GM12874 (cell line): Measurements from ENCODE around the gene SECTM1.

ENCODE experiments used
- TF ChIP-seq, protein P1 (sequence below): IDR thresholded peaks from 2 replicates; pipeline ENCODE4 v1.5.1; 2011; ENCODE audit warnings: low read depth, mild to moderate bottlenecking, control low read depth, low read length, moderate library complexity; ENCODE audit not compliant: insufficient read depth

The SECTM1 gene

GRCh38 chr17:82328141-82328993 lies 5.2 kb downstream of the SECTM1 start:
- TF ChIP-seq, protein P1, sequence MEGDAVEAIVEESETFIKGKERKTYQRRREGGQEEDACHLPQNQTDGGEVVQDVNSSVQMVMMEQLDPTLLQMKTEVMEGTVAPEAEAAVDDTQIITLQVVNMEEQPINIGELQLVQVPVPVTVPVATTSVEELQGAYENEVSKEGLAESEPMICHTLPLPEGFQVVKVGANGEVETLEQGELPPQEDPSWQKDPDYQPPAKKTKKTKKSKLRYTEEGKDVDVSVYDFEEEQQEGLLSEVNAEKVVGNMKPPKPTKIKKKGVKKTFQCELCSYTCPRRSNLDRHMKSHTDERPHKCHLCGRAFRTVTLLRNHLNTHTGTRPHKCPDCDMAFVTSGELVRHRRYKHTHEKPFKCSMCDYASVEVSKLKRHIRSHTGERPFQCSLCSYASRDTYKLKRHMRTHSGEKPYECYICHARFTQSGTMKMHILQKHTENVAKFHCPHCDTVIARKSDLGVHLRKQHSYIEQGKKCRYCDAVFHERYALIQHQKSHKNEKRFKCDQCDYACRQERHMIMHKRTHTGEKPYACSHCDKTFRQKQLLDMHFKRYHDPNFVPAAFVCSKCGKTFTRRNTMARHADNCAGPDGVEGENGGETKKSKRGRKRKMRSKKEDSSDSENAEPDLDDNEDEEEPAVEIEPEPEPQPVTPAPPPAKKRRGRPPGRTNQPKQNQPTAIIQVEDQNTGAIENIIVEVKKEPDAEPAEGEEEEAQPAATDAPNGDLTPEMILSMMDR: no peak

DNA sequence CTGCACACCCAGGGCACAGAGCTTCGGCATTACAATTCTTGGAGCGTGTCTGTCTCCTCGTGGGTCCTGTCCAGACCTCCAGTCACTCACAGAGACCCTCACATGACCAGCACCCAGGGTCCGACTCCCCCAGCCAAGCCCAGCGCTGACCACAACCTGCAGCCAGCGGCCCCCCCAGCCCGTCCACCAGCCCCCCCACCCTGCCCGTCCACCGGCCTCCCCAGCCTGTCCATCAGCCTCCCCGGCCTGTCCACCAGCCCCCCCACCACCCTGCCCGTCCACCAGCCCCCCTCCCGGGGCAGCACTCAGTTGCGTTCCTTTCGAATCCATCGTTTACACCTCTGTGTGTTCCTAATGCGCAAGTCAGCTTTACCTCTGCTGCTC lies 5.8 kb downstream of the SECTM1 start:
- TF ChIP-seq, protein P1: no peak

DNA sequence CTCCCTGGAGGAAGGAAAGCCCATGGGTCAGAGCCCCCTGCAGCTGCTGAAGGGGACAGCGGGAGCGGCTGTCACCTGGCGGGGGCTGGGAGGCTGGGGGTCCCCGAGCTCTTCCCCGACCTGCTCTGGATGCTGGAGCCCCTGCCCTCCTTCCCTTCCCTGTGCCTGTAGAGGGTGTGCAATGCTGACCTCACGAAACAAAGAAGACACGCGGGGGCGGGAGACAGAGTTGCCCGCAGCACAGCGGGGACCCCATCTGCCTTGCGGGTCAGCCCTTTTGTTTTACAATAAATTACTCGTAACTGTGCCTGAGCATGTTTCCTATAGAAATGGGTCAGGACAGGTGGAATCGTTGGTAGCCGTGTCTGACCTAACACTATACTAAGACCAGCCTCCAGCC lies 6.3 kb downstream of the SECTM1 start:
- TF ChIP-seq, protein P1: no peak

DNA sequence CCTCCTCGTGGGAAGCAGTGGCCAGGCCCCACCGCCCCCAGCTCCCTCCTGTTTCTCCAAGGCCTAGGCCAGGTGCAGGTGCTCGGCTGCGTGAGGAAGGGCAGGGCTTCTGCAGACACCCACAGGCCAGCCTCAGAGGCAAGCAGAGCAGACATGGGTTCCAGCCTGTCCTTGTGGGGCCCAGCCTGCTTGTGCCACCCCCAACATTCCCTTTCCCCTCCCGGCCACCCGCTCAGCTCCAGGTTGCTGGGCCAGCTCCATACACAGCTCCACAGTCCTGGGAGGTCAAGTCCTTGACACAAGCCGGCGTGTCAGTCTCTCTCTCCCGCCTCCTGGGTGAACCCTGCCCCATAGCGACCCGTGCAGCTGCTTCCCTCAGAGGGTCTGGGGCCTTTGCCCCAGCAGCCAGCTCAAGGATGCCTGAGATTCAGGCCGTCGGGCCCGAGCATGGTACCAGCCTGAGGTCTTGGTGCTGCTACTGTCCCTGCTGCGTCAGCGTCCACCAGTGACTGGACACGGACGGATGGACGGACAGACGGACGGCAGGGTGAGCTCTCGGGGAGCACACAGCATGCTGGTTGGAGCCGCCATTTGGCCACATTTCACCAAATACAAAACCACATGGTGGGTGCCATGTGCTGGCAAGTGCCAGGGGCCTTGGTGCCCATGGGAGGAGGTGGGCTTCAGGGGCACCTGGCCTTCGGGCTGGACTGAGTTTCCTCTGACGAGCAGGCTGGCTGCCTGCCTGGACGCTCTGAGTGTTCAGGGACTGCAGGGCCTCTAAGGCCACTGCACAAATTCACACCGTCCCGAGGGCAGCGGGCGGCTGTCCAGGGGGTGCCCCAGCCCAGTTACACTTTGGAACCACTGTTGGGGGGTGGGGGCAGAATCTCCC lies 8.0 kb downstream of the SECTM1 start:
- TF ChIP-seq, protein P1: no peak

- TF ChIP-seq, protein P1: no peak
Observed at GRCh38 chr17:82324566-82325285, 8.8 kb downstream of the SECTM1 start.

- TF ChIP-seq, protein P1: no peak
Observed at GRCh38 chr17:82323514-82324234, 9.9 kb downstream of the SECTM1 start.
